SU-DHL-6 (cell line): ENCODE data around the gene SOWAHB.
"Not testable (repeated sequence)": the region's sequence is repeated elsewhere in the genome, so short reads cannot be mapped to it uniquely, and the experiment has no call there.

ENCODE experiments used
- H2AFZ ChIP-seq: fragments of 200-600 bp; sonication (generic); 2 replicates; pipeline ENCODE4 v1.6.1; 2014; ENCODE audit warnings: low read depth, mild to moderate bottlenecking, moderate library complexity, mixed read lengths, antibody characterized with exemption, low read length; ENCODE audit not compliant: severe bottlenecking
- H3F3A ChIP-seq: fragments of 200-600 bp; shearing (Covaris generic); 2 replicates; pipeline ENCODE4 v1.6.0; 2016; ENCODE audit warnings: antibody characterized with exemption, mild to moderate bottlenecking; ENCODE audit not compliant: insufficient read depth
- H3K27ac ChIP-seq: fragments of 200-600 bp; sonication (generic); 2 replicates; pipeline ENCODE4 v1.5.1; 2016; ENCODE audit warnings: low read depth, mild to moderate bottlenecking, low read length, moderate library complexity, mixed read lengths
- H3K27me3 ChIP-seq: fragments of 200-600 bp; sonication (generic), shearing (Covaris generic); 2 replicates; pipeline ENCODE4 v1.6.0; 2014; ENCODE audit warnings: mild to moderate bottlenecking, low read length
- H3K36me3 ChIP-seq: fragments of 200-600 bp; sonication (generic); 2 replicates; pipeline ENCODE4 v1.6.1; 2014; ENCODE audit warnings: mild to moderate bottlenecking, low read length, mixed read lengths
- H3K4me2 ChIP-seq: fragments of 300-600, 200-600 bp; shearing (Covaris generic), sonication (generic); 2 replicates; pipeline ENCODE4 v1.6.0; 2014; ENCODE audit warnings: low read length, low read depth, mild to moderate bottlenecking; ENCODE audit not compliant: poor library complexity, severe bottlenecking
- H3K4me3 ChIP-seq: fragments of 200-600 bp; sonication (generic); 2 replicates; pipeline ENCODE4 v1.5.1; 2014; ENCODE audit warnings: antibody characterized with exemption, low read length, mild to moderate bottlenecking, mixed read lengths; ENCODE audit not compliant: insufficient read depth, poor library complexity, severe bottlenecking
- H3K79me2 ChIP-seq: fragments of 200-600 bp; sonication (generic); 2 replicates; pipeline ENCODE4 v1.6.1; 2014; ENCODE audit warnings: mild to moderate bottlenecking, low read length, moderate library complexity; ENCODE audit not compliant: insufficient read depth
- H3K9ac ChIP-seq: fragments of 200-600 bp; sonication (generic); 2 replicates; pipeline ENCODE4 v1.7.0; 2014; ENCODE audit warnings: mild to moderate bottlenecking, low read length
- H3K9me2 ChIP-seq: fragments of 200-600 bp; sonication (generic); replicated peaks from 2 replicates; pipeline ENCODE4 v1.6.1; 2014; ENCODE audit warnings: low read length; ENCODE audit not compliant: insufficient read depth
- H3K9me3 ChIP-seq: fragments of 200-600 bp; sonication (generic); 2 replicates; pipeline ENCODE4 v1.6.1; 2014; ENCODE audit warnings: low read length, mixed read lengths; ENCODE audit not compliant: insufficient read depth
- H4K20me1 ChIP-seq: fragments of 200-600 bp; sonication (generic); 2 replicates; pipeline ENCODE4 v1.6.1; 2014; ENCODE audit warnings: low read depth, mild to moderate bottlenecking, antibody characterized with exemption, low read length, moderate library complexity, mixed read lengths
- CTCF ChIP-seq: fragments of 200-600 bp; sonication (generic); IDR thresholded peaks from one replicate; pipeline ENCODE4 v1.5.1; 2017; ENCODE audit warnings: antibody characterized with exemption, mild to moderate bottlenecking, low read length, moderate library complexity; ENCODE audit not compliant: insufficient read depth, poor library complexity, severe bottlenecking
- EZH2phosphoT487 ChIP-seq: fragments of 200-600 bp; sonication (generic), shearing (Covaris generic); conservative IDR thresholded peaks from 2 replicates; pipeline ENCODE4 v1.6.1; 2018; ENCODE audit warnings: mild to moderate bottlenecking, antibody characterized with exemption, low read length, moderate library complexity, mixed read lengths

The SOWAHB gene

GRCh38 chr4:76874176-76874575, 23.8 kb downstream of the SOWAHB start:
- no peaks in the 10 kb centered on the region for H3K36me3 ChIP-seq
- no peak overlapping the region for H3K9ac ChIP-seq
- TF ChIP-seq EZH2phosphoT487 (no peak), CTCF (no peak)
- H2AFZ ChIP-seq: no peak overlapping the region
- H3K9me3 ChIP-seq: no peaks in the 10 kb centered on the region
- H3K4me3 ChIP-seq: no peak overlapping the region
- no peaks in the 10 kb centered on the region for H4K20me1 ChIP-seq
- H3K9me2 ChIP-seq: no peaks in the 10 kb centered on the region
- H3K79me2 ChIP-seq: no peaks in the 10 kb centered on the region
- no peaks in the 10 kb centered on the region for H3K27me3 ChIP-seq
- no peak overlapping the region for H3K4me2 ChIP-seq
- H3K27ac ChIP-seq: no peak overlapping the region
- H3F3A ChIP-seq: no peaks in the 10 kb centered on the region

GRCh38 chr4:76873495-76873894, 24.4 kb downstream of the SOWAHB start:
- H3K79me2 ChIP-seq: no peaks in the 10 kb centered on the region
- no peak overlapping the region for H2AFZ ChIP-seq
- H3F3A ChIP-seq: no peaks in the 10 kb centered on the region
- TF ChIP-seq EZH2phosphoT487 (no peak), CTCF (no peak)
- H3K9me3 ChIP-seq: no peaks in the 10 kb centered on the region
- no peaks in the 10 kb centered on the region for H4K20me1 ChIP-seq
- no peaks in the 10 kb centered on the region for H3K27me3 ChIP-seq
- no peaks in the 10 kb centered on the region for H3K9me2 ChIP-seq
- no peak overlapping the region for H3K9ac ChIP-seq
- no peak overlapping the region for H3K4me2 ChIP-seq
- H3K4me3 ChIP-seq: no peak overlapping the region
- H3K36me3 ChIP-seq: no peaks in the 10 kb centered on the region
- no peak overlapping the region for H3K27ac ChIP-seq

GRCh38 chr4:76872556-76872955, 25.4 kb downstream of the SOWAHB start:
- TF ChIP-seq CTCF (no peak), EZH2phosphoT487 (no peak)
- H3K27me3 ChIP-seq: no peaks in the 10 kb centered on the region
- H3K9me2 ChIP-seq: no peaks in the 10 kb centered on the region

GRCh38 chr4:76868780-76869179, 29.2 kb downstream of the SOWAHB start:
- not testable (repeated sequence) for H3K4me2 ChIP-seq, H2AFZ ChIP-seq, H4K20me1 ChIP-seq, H3K9ac ChIP-seq, H3K9me2 ChIP-seq, H3K27ac ChIP-seq, H3K4me3 ChIP-seq, H3F3A ChIP-seq, H3K9me3 ChIP-seq, H3K79me2 ChIP-seq, H3K27me3 ChIP-seq, H3K36me3 ChIP-seq

More at GRCh38 chr4:76872556-76872955, 25.4 kb downstream of the SOWAHB start:
- no peaks in the 10 kb centered on the region for H3K79me2 ChIP-seq
- no peak overlapping the region for H3K4me2 ChIP-seq
- H4K20me1 ChIP-seq: no peaks in the 10 kb centered on the region
- no peaks in the 10 kb centered on the region for H3K36me3 ChIP-seq
- no peak overlapping the region for H3K27ac ChIP-seq
- H2AFZ ChIP-seq: no peak overlapping the region
- H3K4me3 ChIP-seq: no peak overlapping the region
- H3F3A ChIP-seq: no peaks in the 10 kb centered on the region
- H3K9ac ChIP-seq: no peak overlapping the region
- H3K9me3 ChIP-seq: no peaks in the 10 kb centered on the region
